K562 (cell line): ENCODE data around the gene PNMA8B. TPM values are rescaled to one million over a fixed set of nuclear protein-coding genes. Genes with fewer than 3 reads are reported as not detected.

ENCODE experiments used
- ARID4B ChIP-seq: sonication (generic); formaldehyde crosslinking; IDR thresholded peaks from 2 replicates; pipeline ENCODE4 v1.8.0; 2022; ENCODE audit warnings: mild to moderate bottlenecking, missing genetic modification reagents
- CBX1 ChIP-seq: sonication (generic); IDR thresholded peaks from 2 replicates; pipeline ENCODE4 v1.6.1; 2016; ENCODE audit warnings: antibody characterized with exemption, low read depth, mild to moderate bottlenecking
- FOXJ2 ChIP-seq: fragments of 200-800 bp; sonication (Bioruptor generic); IDR thresholded peaks from 2 replicates; pipeline ENCODE4 v1.6.1; 2016; ENCODE audit warnings: missing genetic modification characterization, missing compliant biosample characterization
- HDAC6 ChIP-seq: IDR thresholded peaks from 2 replicates; pipeline ENCODE4 v1.6.1; 2012; ENCODE audit warnings: low read depth, mild to moderate bottlenecking, control low read depth, inconsistent platforms, low read length, moderate library complexity
- MAZ ChIP-seq, 2 experiments: fragments of 450-650 bp in 1 of 2; sonication (generic) in 1 of 2; formaldehyde crosslinking; IDR thresholded peaks in 1 of 2; conservative IDR thresholded peaks in 1 of 2; 2 replicates each; pipeline versions ENCODE4 v1.4.0 to v1.5.0; 2020; ENCODE audit warnings: mild to moderate bottlenecking in 1 of 2, missing genetic modification reagents in 1 of 2
- MBD2 ChIP-seq: sonication (generic); IDR thresholded peaks from 2 replicates; pipeline ENCODE4 v1.6.1; 2016; ENCODE audit warnings: low read depth, borderline replicate concordance
- MED1 ChIP-seq: sonication (generic); formaldehyde crosslinking; IDR thresholded peaks from 2 replicates; pipeline ENCODE4 v1.8.1; 2023; ENCODE audit warnings: missing genetic modification reagents, borderline replicate concordance
- MYC ChIP-seq, 2 experiments: fragments of 250-450 bp in 1 of 2; sonication (Bioruptor Pico) in 1 of 2; IDR thresholded peaks; 2 replicates each; pipeline versions ENCODE4 v1.5.1 to v1.6.1; 2012 to 2021; ENCODE audit warnings: low read depth in 2 of 2, borderline replicate concordance in 1 of 2, improper control_type of control experiment in 1 of 2, low read length in 1 of 2, mild to moderate bottlenecking in 1 of 2, moderate library complexity in 1 of 2
- PHTF2 ChIP-seq: fragments of 250-450 bp; sonication (Bioruptor Pico); IDR thresholded peaks from 2 replicates; pipeline ENCODE4 v1.5.0; 2021; ENCODE audit warnings: mild to moderate bottlenecking
- RAD21 ChIP-seq, 2 experiments: fragments of 250-450 bp in 1 of 2; fragments of 450-650 bp in 1 of 2; sonication (Bioruptor Pico) in 1 of 2; formaldehyde crosslinking in 1 of 2; IDR thresholded peaks in 1 of 2; conservative IDR thresholded peaks in 1 of 2; 2 replicates each; pipeline versions ENCODE4 v1.4.0 to v1.8.0; 2020 to 2022; ENCODE audit warnings: mild to moderate bottlenecking in 2 of 2, moderate library complexity in 1 of 2
- RBM34 ChIP-seq: fragments of 200-400 bp; formaldehyde crosslinking; IDR thresholded peaks from 2 replicates; pipeline ENCODE4 v1.6.1; 2018; ENCODE audit warnings: low read length, borderline replicate concordance; ENCODE audit not compliant: insufficient read depth
- RCOR1 ChIP-seq, 2 experiments: IDR thresholded peaks; 2 replicates each; pipeline ENCODE4 v1.6.1; 2012; ENCODE audit warnings: low read depth in 2 of 2, low read length in 2 of 2, borderline replicate concordance in 1 of 2, improper control_type of control experiment in 1 of 2
- SP2 ChIP-seq: IDR thresholded peaks from 2 replicates; pipeline ENCODE4 v1.6.1; 2011; ENCODE audit warnings: mild to moderate bottlenecking, low read depth, low read length, moderate library complexity; ENCODE audit not compliant: poor library complexity, severe bottlenecking; ENCODE audit errors: extremely low read depth
- UBTF ChIP-seq, 2 experiments: IDR thresholded peaks; 2 replicates each; pipeline ENCODE4 v1.6.1; 2012; ENCODE audit warnings: improper control_type of control experiment in 2 of 2, low read depth in 2 of 2, low read length in 2 of 2, borderline replicate concordance in 1 of 2
- polyA plus RNA-seq, 8 experiments: library from polyadenylated mRNA; depleted of rRNA in 4 of 8; stranded (reverse) in 5 of 8; unstranded in 3 of 8; fragments of >200 nt; fragmentation: Nextera tagmentation in 2 of 8; fragmentation: Illumina TruSeq in 1 of 8; extraction: Ambion mirVana in 2 of 8; extraction: Trizol in 1 of 8; gene quantifications; 2 replicates each; pipeline versions ENCODE4 v1.2.1 to v1.2.3, GENCODE V29; 2011 to 2014; ENCODE audit warnings: inconsistent platforms in 1 of 8, missing spikeins in 1 of 8
- total RNA-seq, 7 experiments: library from RNA; depleted of rRNA in 6 of 7; stranded (reverse); fragments of >200 nt in 6 of 7; fragmentation: Illumina TruSeq in 2 of 7; extraction: Trizol in 2 of 7; gene quantifications; 2 replicates each; pipeline versions ENCODE4 v1.2.1 to v1.2.3, GENCODE V29; 2011 to 2021; ENCODE audit warnings: low replicate concordance in 1 of 7
- TF ChIP-seq, protein P1 (sequence below): fragments of 200-800 bp; sonication (Bioruptor generic); IDR thresholded peaks from 2 replicates; pipeline ENCODE4 v1.6.1; 2017; ENCODE audit warnings: missing genetic modification characterization, missing compliant biosample characterization

Gene PNMA8B
- total and polyA plus RNA-seq, 9 of the 15 experiments (the other 6 are each of a cell fraction or from before 2014, with no cell fraction given), result not detected

GRCh38 chr19:46513461-46514236 is 18.0 kb upstream of the PNMA8B start (continued):
- TF ChIP-seq RBM34 (no peak), HDAC6 (no peak), RCOR1 (IDR thresholded peaks at IDR 0.05; ENCODE audit: borderline replicate concordance in 1 of 2, low read depth in 2 of 2, low read length in 2 of 2) (peak in 1 of 2 experiments; percentile 84; a peak in 2 of 4 replicates), MYC (IDR thresholded peaks at IDR 0.05; ENCODE audit: low read depth, low read length) (peak; percentile 75), MYC (CRISPR knock-in tag; IDR thresholded peaks at IDR 0.05; ENCODE audit: borderline replicate concordance, low read depth) (no peak), ARID4B (CRISPR knock-in tag) (no peak), FOXJ2 (tag) (no peak), CBX1 (peak; percentile 97), MED1 (CRISPR knock-in tag) (no peak), UBTF (IDR thresholded peaks at IDR 0.05; ENCODE audit: borderline replicate concordance in 1 of 2, low read depth in 2 of 2, low read length in 2 of 2) (no peak), RAD21 (CRISPR knock-in tag; conservative IDR thresholded peaks at IDR 0.05 in 1 of 2, IDR thresholded peaks at IDR 0.05 in 1 of 2) (peak; percentile 89 to 96), PHTF2 (no peak), MBD2 (no peak), MAZ (CRISPR knock-in tag; conservative IDR thresholded peaks at IDR 0.05 in 1 of 2, IDR thresholded peaks at IDR 0.05 in 1 of 2) (0 out of 4 replicates have a peak, but pooled peaks of 1 of the 2 experiments have one; percentile 29), SP2 (no peak)
- TF ChIP-seq, protein P1, sequence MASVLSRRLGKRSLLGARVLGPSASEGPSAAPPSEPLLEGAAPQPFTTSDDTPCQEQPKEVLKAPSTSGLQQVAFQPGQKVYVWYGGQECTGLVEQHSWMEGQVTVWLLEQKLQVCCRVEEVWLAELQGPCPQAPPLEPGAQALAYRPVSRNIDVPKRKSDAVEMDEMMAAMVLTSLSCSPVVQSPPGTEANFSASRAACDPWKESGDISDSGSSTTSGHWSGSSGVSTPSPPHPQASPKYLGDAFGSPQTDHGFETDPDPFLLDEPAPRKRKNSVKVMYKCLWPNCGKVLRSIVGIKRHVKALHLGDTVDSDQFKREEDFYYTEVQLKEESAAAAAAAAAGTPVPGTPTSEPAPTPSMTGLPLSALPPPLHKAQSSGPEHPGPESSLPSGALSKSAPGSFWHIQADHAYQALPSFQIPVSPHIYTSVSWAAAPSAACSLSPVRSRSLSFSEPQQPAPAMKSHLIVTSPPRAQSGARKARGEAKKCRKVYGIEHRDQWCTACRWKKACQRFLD, result no peak
